ENCODE results near the gene MTPN.

MTPN gene

DNA sequence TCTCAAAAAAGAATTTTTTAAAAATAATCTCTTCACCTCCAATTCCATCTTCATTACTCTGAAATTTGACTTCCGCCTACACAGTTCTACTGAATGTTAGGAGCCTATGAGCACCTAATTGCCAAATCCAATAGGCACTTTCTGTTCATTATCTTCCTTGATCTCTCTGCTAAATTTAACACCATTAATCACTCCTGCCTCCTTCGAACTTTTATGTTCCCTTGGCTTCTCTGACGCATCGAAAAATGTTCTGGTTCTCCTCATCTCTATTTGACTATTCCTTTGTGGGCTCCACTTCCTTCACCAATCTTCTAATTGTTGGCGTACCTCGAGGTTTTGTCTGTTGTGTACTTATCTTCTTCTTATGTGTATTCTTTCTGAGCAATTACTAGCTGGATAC, 87.3 kb downstream of the MTPN start:
- no peak overlapping the region for H3K4me3 Mint-ChIP-seq
- H3K36me3 Mint-ChIP-seq: no peaks in the 10 kb centered on the region
- no peak for ATAC-seq (replicated peaks)
- H3K27ac Mint-ChIP-seq: no peak overlapping the region
- H3K9me3 Mint-ChIP-seq: no peaks in the 10 kb centered on the region
- DNase-seq: no peak
- H3K4me1 Mint-ChIP-seq: no peaks in the 10 kb centered on the region
- H3K27me3 Mint-ChIP-seq: peaks cover 0 to 8% of the 10 kb centered on the region in 2 donors

DNA sequence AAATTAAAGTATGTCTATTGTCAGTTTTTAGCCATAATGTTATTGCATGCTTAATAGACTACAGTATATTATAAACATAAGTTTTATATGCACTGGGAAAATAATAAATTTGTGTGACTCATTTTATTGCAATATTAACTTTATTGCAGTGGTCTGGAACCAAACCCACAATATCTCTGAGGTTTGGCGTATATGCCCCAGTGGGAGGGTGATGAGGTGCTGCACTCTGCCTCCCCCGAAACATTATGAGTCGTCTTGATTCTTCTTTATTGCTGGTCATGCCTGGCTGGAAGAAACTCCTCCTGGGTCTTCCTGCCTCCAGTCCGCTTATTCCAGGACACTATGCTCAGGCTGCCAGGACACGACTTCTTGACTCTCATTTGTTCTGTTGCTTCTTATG, 88.4 kb downstream of the MTPN start:
- no peak for ATAC-seq (replicated peaks)
- no peak overlapping the region for H3K4me3 Mint-ChIP-seq

DNA sequence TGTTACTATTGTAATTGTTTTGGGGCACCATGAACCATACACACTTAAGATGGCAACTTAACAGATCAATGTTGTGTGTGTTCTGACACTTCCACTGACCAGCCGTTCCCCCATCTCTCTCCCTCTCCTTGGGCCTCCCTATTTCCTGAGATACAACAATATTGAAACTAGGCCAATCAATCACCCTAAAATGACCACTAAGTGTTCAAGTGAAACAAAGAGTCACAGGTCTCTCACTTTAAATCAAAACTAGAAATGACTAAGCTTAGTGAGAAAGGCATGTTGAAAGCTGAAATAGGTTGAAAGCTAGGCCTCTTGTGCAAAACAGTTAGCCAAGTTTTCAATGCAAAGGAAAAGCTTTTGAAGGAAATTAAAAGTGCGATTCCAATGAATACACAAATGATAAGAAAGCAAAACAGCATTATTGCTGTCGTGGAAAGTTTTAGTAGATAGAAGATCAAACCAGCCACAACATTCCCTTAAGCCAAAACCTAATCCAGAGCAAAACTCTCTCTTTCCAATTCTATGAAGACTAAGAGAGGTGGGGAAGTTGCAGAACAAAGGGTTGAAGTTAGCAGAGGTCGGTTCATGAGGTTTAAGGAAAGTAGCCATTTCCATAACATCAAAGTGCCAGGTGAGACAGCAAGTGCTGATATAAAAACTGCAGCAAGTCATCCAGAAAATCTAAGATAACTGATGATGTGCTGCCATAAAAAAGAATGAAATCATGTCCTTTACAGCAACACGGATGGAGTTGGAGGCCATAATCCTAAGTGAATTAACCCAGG, 90.6 kb downstream of the MTPN start:
- no peak for DNase-seq

More for the DNA sequence above, 88.4 kb downstream of the MTPN start:
- no peak for DNase-seq
- H3K9me3 Mint-ChIP-seq: no peaks in the 10 kb centered on the region
- peaks cover 0 to 8% of the 10 kb centered on the region in 2 donors for H3K27me3 Mint-ChIP-seq
- H3K27ac Mint-ChIP-seq: no peak overlapping the region
- H3K4me1 Mint-ChIP-seq: no peaks in the 10 kb centered on the region
- no peaks in the 10 kb centered on the region for H3K36me3 Mint-ChIP-seq

DNA sequence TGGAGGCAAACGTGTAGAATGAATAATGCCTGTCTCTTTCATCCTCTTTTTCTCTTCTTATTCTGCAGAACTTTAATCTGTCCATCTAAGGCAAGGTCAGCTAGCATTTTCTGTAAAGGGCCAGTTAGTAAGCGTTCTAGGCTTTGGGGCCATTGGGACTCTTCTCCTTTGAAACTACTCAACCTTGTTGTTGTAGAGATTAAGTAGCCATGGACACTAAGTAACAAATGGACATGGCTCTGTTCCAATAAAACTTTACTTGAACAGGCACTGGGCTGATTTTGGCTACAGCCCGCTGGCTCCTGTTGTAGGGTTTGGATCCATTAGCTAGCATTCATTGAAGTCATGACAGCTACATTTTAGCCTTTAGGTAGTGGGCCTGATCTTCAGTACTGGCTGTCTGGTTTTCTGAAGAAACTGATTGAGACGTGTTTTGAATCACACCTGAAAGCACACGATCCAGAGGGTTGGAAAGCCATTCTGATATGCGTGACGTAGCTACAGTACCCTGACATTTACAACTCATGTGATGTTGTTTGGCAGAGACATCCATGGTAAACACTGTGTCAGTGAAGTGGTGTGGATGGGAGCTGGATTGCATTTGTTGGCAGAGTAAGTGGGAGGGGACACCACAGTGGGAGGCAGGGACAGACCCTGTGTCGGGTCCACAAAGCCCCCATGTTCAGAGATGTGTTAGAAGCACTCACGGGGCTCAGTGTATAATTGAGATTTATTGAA, 92.5 kb downstream of the MTPN start:
- H3K27ac Mint-ChIP-seq: no peak overlapping the region

More for the DNA sequence above, 90.6 kb downstream of the MTPN start:
- H3K4me1 Mint-ChIP-seq: no peaks in the 10 kb centered on the region
- H3K27me3 Mint-ChIP-seq: peaks cover 0 to 8% of the 10 kb centered on the region in 2 donors
- H3K9me3 Mint-ChIP-seq: peaks cover 0 to 3% of the 10 kb centered on the region in 2 donors
- no peak overlapping the region for H3K27ac Mint-ChIP-seq
- no peaks in the 10 kb centered on the region for H3K36me3 Mint-ChIP-seq
- no peak overlapping the region for H3K4me3 Mint-ChIP-seq
- ATAC-seq (replicated peaks): no peak

DNA sequence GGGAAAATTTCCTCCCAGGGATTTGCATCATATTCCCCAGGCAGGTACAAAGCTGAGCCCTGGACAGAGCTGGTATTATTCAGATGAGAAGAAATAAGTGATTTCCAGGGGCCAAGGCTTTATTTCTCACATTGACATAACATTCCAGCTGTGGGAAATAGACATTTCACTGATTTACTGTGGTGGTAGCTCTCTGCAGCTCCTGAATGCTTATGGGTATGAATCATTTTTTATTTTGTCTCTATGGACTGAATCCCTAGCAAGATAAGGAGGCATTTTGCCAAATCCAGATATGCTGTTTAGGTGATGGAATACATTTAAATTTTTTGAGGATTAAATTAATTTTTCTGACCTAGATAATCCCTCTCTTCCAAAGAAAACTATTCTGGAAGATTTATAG, 97.9 kb downstream of the MTPN start:
- Mint-ChIP-seq H3K27me3 (peaks cover 0 to 29% of the 10 kb centered on the region in 2 donors), H3K4me3 (no peak overlapping the region), H3K27ac (no peak overlapping the region), H3K36me3 (no peaks in the 10 kb centered on the region), H3K9me3 (peaks cover 0 to 4% of the 10 kb centered on the region in 2 donors), H3K4me1 (no peaks in the 10 kb centered on the region)
- no peak for DNase-seq
- no peak for ATAC-seq (replicated peaks)

More for the DNA sequence above, 92.5 kb downstream of the MTPN start:
- Mint-ChIP-seq H3K36me3 (no peaks in the 10 kb centered on the region), H3K4me3 (no peak overlapping the region), H3K4me1 (no peaks in the 10 kb centered on the region), H3K27me3 (peaks cover 8 to 9% of the 10 kb centered on the region in 2 donors), H3K9me3 (peaks cover 0 to 3% of the 10 kb centered on the region in 2 donors)
- no peak for DNase-seq
- ATAC-seq (replicated peaks): no peak

DNA sequence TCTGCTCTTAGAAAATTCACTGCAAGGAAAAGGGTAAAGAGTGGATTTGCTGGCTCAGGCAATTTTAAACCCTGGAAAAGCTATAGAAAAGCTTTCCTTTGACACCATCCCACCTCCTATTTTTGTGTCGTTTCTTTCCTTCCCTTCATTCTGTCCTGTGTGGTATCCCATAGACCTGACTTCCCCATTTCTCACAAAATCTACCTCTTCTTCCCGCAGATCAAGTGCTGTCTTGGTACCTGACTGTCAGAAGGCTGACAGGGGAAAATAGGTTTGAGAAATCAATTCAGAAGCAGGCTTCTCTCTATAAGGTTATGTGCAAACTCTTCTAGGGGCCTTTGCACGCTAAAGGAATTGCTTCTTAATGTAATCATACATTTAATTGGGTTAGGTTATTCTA, 98.9 kb downstream of the MTPN start:
- H3K36me3 Mint-ChIP-seq: no peaks in the 10 kb centered on the region
- H3K27me3 Mint-ChIP-seq: peaks cover 0 to 29% of the 10 kb centered on the region in 2 donors
- no peak for ATAC-seq (replicated peaks)
- peaks cover 0 to 7% of the 10 kb centered on the region in 2 donors for H3K9me3 Mint-ChIP-seq
- H3K4me1 Mint-ChIP-seq: no peaks in the 10 kb centered on the region
- H3K4me3 Mint-ChIP-seq: no peak overlapping the region
- no peak overlapping the region for H3K27ac Mint-ChIP-seq
- DNase-seq: no peak

DNA sequence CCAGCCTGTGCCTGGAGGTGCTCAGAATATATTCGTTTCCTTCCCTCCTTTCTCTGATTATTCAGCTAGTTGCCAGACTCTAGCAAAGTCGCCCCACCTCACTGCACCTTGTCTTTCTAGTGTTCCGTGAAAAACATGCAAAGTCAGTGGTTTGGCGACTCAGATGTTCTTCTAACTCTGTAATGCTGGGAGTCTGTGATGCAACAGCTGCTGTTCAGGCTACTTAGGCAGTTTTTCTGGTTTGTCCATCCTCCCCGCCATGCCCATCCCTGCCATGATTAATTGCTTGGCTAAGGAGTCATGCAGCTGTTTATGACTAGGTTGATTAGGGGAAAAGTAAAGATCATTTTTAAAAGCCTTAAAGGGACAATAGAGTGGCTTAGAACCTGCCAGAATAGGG, 99.4 kb downstream of the MTPN start:
- ATAC-seq (replicated peaks) (no peak), DNase-seq (no peak)
- H3K36me3 Mint-ChIP-seq: no peaks in the 10 kb centered on the region
- H3K27ac Mint-ChIP-seq: no peak overlapping the region
- H3K9me3 Mint-ChIP-seq: peaks cover 0 to 7% of the 10 kb centered on the region in 2 donors
- H3K4me1 Mint-ChIP-seq: no peaks in the 10 kb centered on the region
- H3K27me3 Mint-ChIP-seq: peaks cover 0 to 29% of the 10 kb centered on the region in 2 donors
- H3K4me3 Mint-ChIP-seq: no peak overlapping the region

Measured in stimulated activated naive B cell treated with anti-CD40 and anti-IgM and Interleukin-4, amounts not matched to agents 10 μg/mL and 1 μg/mL and 100 μg/mL, for 72 hours (primary cell).